Spleen (tissue), 7 donors: ENCODE measurements around the gene CRB2.

Experiments used
- POLR2A ChIP-seq, 3 donors: fragments of 450-650 bp; IDR thresholded peaks; one replicate each; pipeline ENCODE4 v1.5.1; 2017; ENCODE audit warnings: antibody characterized with exemption in 3 of 3, mild to moderate bottlenecking in 1 of 3
- POLR2AphosphoS5 ChIP-seq, 3 donors: sonication (generic); formaldehyde crosslinking; IDR thresholded peaks; one replicate each; pipeline ENCODE4 v1.5.1; 2017; ENCODE audit warnings: antibody characterized with exemption in 3 of 3
- TF ChIP-seq, protein P1 (sequence below), 11 experiments: fragments of 200-600 bp in 7 of 11; fragments of 450-650 bp in 4 of 11; sonication (generic) in 4 of 11; IDR thresholded peaks in 8 of 11; conservative IDR thresholded peaks in 3 of 11; 1 replicate in 7 of 11; 2 replicates in 4 of 11; pipeline versions ENCODE4 v1.4.0 to v1.8.0; 2016 to 2021; ENCODE audit warnings: antibody characterized with exemption in 11 of 11, inconsistent platforms in 4 of 11, mild to moderate bottlenecking in 1 of 11
- donor health status: DM: no; HTN: no; CAD: no; lungs with moderate emphysema.
- donor health status: DM: no; HTN: no; CAD: no.
- donor health status: DM: no; HTN: no; CAD: no.

DNA sequence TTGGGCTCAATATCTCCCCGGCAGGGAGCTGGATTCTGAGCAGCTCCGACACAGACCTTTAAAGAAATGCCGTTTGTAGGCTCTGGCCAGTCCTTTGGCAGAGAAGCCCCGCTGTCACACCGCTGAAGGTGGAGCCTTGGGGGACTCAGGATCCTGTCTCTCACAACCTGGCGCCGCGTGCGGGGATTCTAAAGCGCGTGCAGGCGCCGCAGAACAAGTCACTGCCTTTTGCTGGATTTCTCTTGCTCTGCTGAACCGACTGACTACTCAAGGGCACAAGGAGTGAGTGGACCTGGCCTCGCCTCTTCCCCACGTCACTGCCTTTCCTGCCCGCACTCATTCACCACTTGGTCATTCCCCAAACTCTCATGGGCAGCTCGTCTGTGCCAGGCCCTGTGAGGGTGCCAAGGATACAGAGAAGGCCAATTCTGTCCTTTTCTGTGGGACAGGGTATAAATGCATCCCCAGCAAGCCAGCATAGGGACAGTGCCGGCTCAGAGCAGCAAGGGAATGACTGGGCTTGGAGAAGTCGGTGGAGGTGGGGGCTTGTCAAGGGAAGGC, 69.3 kb downstream of the CRB2 start:
- TF ChIP-seq, protein P1, sequence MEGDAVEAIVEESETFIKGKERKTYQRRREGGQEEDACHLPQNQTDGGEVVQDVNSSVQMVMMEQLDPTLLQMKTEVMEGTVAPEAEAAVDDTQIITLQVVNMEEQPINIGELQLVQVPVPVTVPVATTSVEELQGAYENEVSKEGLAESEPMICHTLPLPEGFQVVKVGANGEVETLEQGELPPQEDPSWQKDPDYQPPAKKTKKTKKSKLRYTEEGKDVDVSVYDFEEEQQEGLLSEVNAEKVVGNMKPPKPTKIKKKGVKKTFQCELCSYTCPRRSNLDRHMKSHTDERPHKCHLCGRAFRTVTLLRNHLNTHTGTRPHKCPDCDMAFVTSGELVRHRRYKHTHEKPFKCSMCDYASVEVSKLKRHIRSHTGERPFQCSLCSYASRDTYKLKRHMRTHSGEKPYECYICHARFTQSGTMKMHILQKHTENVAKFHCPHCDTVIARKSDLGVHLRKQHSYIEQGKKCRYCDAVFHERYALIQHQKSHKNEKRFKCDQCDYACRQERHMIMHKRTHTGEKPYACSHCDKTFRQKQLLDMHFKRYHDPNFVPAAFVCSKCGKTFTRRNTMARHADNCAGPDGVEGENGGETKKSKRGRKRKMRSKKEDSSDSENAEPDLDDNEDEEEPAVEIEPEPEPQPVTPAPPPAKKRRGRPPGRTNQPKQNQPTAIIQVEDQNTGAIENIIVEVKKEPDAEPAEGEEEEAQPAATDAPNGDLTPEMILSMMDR (IDR thresholded peaks at IDR 0.05 in 8 of 11, conservative IDR thresholded peaks at IDR 0.05 in 3 of 11), result no peak
- TF ChIP-seq POLR2A (IDR thresholded peaks at IDR 0.05) (no peak), POLR2AphosphoS5 (IDR thresholded peaks at IDR 0.05) (no peak)
